HCT116 (cell line): ENCODE measurements around the gene PDE9A.

ENCODE experiments used
- CEBPB ChIP-seq: IDR thresholded peaks from 2 replicates; pipeline ENCODE4 v1.6.1; 2012; ENCODE audit warnings: low read depth
- CTCF ChIP-seq, 3 experiments: fragments of 200-600 bp in 1 of 3; sonication (generic) in 1 of 3; IDR thresholded peaks in 2 of 3; conservative IDR thresholded peaks in 1 of 3; 2 replicates each; pipeline ENCODE4 v1.5.1; 2012 to 2017; ENCODE audit warnings: low read depth in 2 of 3, low read length in 2 of 3, antibody characterized with exemption in 1 of 3, borderline replicate concordance in 1 of 3, control low read depth in 1 of 3, mild to moderate bottlenecking in 1 of 3, mixed read lengths in 1 of 3, mixed run types in 1 of 3, moderate library complexity in 1 of 3; ENCODE audit not compliant: insufficient read depth in 1 of 3
- ELF1 ChIP-seq: IDR thresholded peaks from 2 replicates; pipeline ENCODE4 v1.6.1; 2012; ENCODE audit warnings: low read depth, borderline replicate concordance
- EZH2 ChIP-seq: fragments of 200-600 bp; sonication (generic); IDR thresholded peaks from 2 replicates; pipeline ENCODE4 v1.6.1; 2017; ENCODE audit warnings: antibody characterized with exemption, mixed run types
- EZH2phosphoT487 ChIP-seq: fragments of 200-600 bp; IDR thresholded peaks from 2 replicates; pipeline ENCODE4 v1.6.1; 2018; ENCODE audit warnings: antibody characterized with exemption, borderline replicate concordance
- POLR2A ChIP-seq: IDR thresholded peaks from 2 replicates; pipeline ENCODE4 v1.7.0; 2011; ENCODE audit warnings: borderline replicate concordance; ENCODE audit not compliant: insufficient read depth, insufficient read length; ENCODE audit errors: extremely low read depth
- REST ChIP-seq: IDR thresholded peaks from 2 replicates; pipeline ENCODE4 v1.6.1; 2012; ENCODE audit warnings: low read depth
- SIN3A ChIP-seq: IDR thresholded peaks from 2 replicates; pipeline ENCODE4 v1.6.1; 2012; ENCODE audit warnings: low read depth
- SP1 ChIP-seq: IDR thresholded peaks from 2 replicates; pipeline ENCODE4 v1.6.1; 2012; ENCODE audit warnings: low read depth
- YY1 ChIP-seq: IDR thresholded peaks from 2 replicates; pipeline ENCODE4 v1.6.1; 2011; ENCODE audit warnings: low read length, low read depth, moderate library complexity, mild to moderate bottlenecking; ENCODE audit not compliant: insufficient replicate concordance; ENCODE audit errors: extremely low read depth

GRCh38 chr21:42758721-42759593 lies 105.5 kb downstream of the PDE9A start:
- TF ChIP-seq EZH2 (no peak), CTCF (IDR thresholded peaks at IDR 0.05 in 2 of 3, conservative IDR thresholded peaks at IDR 0.05 in 1 of 3; ENCODE audit: borderline replicate concordance in 1 of 3, insufficient read depth in 1 of 3, low read depth in 2 of 3, low read length in 2 of 3) (no peak), POLR2A (no peak), SP1 (no peak), EZH2phosphoT487 (no peak), YY1 (no peak), ELF1 (no peak), CEBPB (no peak), SIN3A (no peak), REST (no peak)
